HG03103 (cell line): ENCODE data around the gene ADAMTS9.
"Not testable (repeated sequence)": the region's sequence is repeated elsewhere in the genome, so short reads cannot be mapped to it uniquely, and the experiment has no call there.

Source experiments
- ATAC-seq: cut with Tn5 transposase; IDR thresholded peaks from one replicate; pipeline ENCODE4 v1.9.1; 2021; ENCODE audit warnings: low read depth; ENCODE audit not compliant: unreplicated experiment

ADAMTS9 gene

GRCh38 chr3:64550745-64551144 lies 137.1 kb downstream of the ADAMTS9 start:
- no peak for ATAC-seq

DNA sequence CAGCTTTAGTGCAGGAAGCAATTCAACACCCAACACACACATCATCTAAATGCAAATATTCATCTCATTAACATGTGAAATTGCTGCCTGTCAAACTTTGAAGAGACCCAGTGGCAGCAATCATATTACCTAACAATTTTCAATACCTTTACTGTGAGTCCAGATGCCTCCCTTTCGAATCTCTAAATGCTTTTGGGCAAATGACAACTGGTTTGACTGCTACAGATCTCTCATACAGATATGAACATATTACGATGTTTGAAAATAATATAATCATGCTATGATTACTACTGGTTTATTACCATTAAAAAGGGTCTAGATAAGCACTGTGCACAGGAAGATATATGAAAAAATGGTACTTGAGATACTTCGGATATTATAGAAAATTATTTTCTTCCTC lies 137.9 kb downstream of the ADAMTS9 start:
- ATAC-seq: no peak

- no peak for ATAC-seq
These were observed 139.5 kb downstream of the ADAMTS9 start for GRCh38 chr3:64548200-64548889.

DNA sequence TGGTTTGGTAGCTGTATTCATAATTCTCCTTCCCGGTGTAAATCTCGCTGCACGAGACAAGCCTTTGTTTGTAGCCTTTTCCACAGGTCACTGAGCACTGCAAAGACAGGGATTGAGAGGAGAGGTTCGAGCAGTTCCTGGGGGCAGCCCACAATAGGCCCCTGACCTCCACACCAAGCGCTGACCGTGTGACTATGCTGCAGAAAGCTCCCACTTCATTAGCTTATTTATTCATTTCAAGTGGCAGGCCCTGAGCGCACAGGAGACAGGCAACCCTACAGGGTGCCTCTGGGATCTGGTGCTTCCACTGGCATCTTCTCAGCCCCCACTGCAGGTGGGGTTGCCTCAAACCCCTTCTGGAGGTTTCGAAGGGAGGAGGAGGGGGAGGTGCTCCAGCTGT lies 140.9 kb downstream of the ADAMTS9 start:
- no peak for ATAC-seq

- not testable (repeated sequence) for ATAC-seq
These were observed 142.6 kb downstream of the ADAMTS9 start for GRCh38 chr3:64545239-64545638.

GRCh38 chr3:64541803-64542202 lies 146.0 kb downstream of the ADAMTS9 start:
- no peak for ATAC-seq

GRCh38 chr3:64539451-64540196 lies 148.2 kb downstream of the ADAMTS9 start:
- no peak for ATAC-seq

DNA sequence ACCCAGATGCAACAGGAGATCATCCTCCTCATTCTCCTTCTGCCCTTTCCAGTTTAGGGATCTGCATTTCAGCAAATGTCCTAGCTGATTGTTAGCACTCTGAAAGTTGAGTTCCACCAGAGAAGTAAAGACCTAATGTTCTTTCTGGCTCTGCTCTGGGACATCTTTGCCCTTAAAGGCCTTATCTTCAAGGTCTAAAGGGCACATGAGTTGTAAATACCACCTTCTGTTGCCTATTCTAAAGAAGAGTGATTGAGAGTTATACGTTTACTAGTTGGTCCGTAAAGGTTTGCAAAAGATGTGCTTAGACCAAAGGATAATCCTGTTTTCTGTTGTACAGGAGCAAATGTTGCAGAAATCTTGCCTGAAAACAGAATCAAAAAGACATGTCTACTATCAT lies 151.6 kb downstream of the ADAMTS9 start:
- ATAC-seq: no peak

GRCh38 chr3:64533617-64534317 lies 154.0 kb downstream of the ADAMTS9 start:
- ATAC-seq: peak; percentile 96

GRCh38 chr3:64530434-64531049 lies 157.3 kb downstream of the ADAMTS9 start:
- no peak for ATAC-seq

GRCh38 chr3:64523324-64523723 lies 164.5 kb downstream of the ADAMTS9 start:
- ATAC-seq: no peak

DNA sequence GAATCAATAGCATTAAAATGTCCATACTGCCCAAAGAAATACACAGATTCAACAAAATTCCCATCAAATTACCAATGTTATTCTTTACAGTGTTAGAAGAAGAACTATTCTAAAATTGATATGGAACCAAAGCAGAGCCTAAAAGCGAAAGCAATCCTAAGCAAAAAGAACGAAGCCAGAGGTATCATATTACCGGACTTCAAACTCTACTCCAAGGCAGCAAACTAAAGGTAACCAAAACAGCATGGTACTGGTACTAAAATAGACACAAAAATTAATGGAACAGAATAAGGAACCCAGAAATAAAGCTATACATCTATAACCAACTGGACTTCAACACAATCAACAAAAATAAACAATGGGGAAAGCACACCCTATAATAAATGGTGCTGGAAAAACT lies 167.5 kb downstream of the ADAMTS9 start:
- ATAC-seq: no peak

GRCh38 chr3:64518950-64519349 lies 168.8 kb downstream of the ADAMTS9 start:
- no peak for ATAC-seq

- no peak for ATAC-seq
These were observed 169.3 kb downstream of the ADAMTS9 start for GRCh38 chr3:64518496-64518895.

GRCh38 chr3:64514889-64515288 lies 172.9 kb downstream of the ADAMTS9 start:
- no peak for ATAC-seq

GRCh38 chr3:64509206-64509605 lies 178.6 kb downstream of the ADAMTS9 start:
- ATAC-seq: no peak

GRCh38 chr3:64508140-64508539 lies 179.7 kb downstream of the ADAMTS9 start:
- ATAC-seq: no peak

GRCh38 chr3:64506255-64506654 lies 181.5 kb downstream of the ADAMTS9 start:
- no peak for ATAC-seq

GRCh38 chr3:64505419-64505818 lies 182.4 kb downstream of the ADAMTS9 start:
- ATAC-seq: no peak

DNA sequence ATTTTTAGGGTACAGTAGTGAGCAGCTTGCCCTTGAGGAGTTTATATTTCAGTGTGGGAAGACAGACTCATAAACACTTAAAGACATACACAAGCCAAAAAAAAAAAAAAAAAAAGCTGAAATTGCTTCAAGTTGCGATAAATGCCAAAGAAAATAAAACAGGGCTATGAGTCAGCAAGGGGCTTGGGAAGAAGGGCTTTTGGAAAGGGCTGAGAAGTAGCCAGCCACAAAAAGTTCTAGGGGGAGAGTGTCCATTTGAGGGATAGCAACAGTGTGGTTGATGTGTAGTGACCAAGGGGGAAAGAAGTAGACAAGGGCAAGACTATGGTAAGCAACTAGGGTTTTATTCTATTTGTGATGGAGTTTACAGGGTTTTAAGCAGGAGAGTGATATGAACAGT lies 185.5 kb downstream of the ADAMTS9 start:
- no peak for ATAC-seq

DNA sequence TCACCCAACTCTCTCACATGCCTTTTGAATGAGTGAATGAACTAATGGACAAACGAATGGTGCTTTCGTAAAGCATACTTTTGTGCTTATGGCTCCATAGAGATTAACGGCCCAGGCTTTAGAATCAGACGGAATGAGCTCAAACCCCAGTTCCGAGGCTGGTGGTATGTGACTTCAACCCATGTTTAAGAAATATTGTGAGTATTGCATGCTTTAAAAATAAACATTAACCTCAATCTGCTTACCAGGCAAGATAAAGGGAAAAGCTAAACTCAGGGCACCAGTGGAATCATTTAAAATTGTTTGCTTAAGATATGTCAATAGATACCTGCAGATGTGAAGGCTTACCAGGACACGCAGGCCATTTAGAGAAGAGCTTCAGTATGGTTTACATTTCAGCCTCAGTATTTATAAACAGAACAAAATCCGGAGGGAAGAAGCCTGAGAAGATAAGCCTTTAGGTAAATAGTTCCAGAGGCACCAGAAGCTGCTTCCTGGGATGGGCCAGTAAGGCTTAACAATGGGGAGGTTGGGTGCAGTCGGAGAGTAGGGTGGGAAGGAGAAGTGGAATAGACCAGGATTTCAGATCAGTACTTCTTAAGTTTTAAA lies 186.4 kb downstream of the ADAMTS9 start:
- ATAC-seq: no peak
